GM21360 (cell line): ENCODE measurements around the gene PRF1.
A peak's percentile ranks its signal among the peaks of the same experiment; 100 is the strongest.

Experiments used
- ATAC-seq: cut with Tn5 transposase; IDR thresholded peaks from one replicate; pipeline ENCODE4 v1.9.1; 2021; ENCODE audit warnings: mild to moderate bottlenecking, moderate library complexity; ENCODE audit not compliant: unreplicated experiment

The PRF1 gene

DNA sequence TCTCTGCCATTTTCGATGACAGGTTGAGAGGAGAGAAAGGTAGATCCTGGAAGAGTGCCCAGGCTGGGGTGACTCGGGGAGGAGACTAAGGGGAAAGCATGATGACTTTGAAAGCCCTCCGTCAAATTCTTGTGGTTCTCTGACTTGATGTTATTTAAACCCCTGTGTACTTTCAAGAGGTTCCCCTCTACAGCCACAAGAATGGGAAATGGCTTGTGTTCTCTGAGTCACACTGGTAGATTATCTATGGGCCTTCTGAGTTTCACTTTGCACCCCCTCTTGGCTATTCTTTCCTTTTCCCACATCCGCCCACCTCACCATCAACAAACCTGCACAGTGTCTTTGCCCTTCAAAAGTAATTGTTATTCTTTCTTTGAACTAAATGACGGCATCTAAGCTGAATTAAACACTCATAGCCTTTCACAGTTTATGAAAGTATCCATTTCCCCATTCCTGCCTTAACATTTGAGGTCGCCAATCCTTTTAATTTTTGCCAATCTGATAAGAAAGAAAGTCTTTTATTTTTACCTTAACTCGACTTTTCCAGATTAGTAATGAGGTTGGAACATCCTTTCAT is 24.1 kb downstream of the PRF1 start:
- ATAC-seq = peak; percentile 67

- ATAC-seq = no peak
These were observed 25.6 kb downstream of the PRF1 start for GRCh38 chr10:70576803-70577517.

DNA sequence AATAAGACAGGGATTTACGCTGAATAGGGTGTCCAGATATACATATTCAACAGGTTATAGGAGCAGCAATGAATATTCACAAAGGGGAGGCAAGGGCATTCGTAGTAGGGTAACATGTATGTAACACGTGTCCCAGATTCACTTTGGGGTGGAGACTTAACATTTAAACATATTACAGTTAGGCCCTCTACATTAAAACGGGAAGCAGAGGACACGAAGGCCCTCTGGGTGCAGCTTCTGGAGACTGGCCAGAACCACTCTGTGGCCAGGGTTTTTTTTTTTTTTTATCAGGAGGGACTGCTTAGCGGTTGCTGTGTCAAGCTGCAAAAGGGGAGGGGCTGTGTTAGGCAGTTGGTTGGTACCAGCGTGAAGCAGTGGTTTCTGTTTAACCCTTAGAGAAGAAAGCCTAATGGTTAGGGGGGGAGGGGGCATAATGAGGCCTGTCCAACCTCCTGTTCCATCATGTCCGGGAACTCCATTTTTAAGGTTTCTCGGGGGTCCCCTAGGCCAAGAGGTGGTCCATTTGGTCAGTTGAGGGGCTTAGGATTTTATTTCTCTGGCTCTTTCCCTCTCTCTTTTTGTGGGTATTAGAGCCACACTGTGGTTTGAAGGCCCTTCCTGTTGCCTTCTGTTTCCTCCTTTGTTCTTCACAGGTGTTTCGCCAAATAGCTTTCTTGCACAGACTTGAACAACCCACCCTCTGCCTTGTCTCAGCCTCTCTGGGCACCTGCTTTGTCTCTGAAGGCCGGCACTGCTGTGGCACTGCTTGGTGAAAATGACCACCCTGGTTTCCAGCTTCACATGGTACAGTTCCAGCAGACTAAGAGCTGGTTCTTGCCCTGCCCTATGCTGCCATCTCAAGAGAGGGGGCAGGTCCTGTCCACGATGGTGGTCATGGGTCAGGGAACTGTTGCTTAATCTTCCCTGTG is 26.4 kb downstream of the PRF1 start:
- peak; percentile 34 for ATAC-seq

DNA sequence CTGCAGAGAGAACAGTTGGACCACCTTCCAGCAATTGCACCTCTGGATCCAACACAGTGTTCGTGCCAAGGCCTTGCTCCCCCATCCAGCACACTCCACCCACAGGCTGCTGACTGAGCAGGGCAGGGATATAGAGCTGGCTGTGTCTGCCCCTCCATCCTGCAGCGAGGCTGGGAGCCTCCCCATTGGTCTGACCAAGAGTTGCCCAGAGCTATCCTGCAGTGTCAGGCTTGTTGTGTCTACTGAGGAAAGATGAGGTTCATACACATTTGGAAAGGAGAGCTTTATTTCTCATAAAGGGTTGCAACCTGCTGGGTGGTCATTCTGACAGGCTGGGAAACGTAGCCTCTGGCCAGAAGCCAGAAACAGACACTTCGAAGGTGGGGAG is 27.1 kb downstream of the PRF1 start:
- no peak for ATAC-seq

- ATAC-seq = no peak
These were observed 28.7 kb downstream of the PRF1 start for GRCh38 chr10:70573599-70574506.

- ATAC-seq = no peak
These were observed 30.7 kb downstream of the PRF1 start for GRCh38 chr10:70571636-70572439.

- ATAC-seq = no peak
These were observed 31.3 kb downstream of the PRF1 start for GRCh38 chr10:70571236-70571635.

DNA sequence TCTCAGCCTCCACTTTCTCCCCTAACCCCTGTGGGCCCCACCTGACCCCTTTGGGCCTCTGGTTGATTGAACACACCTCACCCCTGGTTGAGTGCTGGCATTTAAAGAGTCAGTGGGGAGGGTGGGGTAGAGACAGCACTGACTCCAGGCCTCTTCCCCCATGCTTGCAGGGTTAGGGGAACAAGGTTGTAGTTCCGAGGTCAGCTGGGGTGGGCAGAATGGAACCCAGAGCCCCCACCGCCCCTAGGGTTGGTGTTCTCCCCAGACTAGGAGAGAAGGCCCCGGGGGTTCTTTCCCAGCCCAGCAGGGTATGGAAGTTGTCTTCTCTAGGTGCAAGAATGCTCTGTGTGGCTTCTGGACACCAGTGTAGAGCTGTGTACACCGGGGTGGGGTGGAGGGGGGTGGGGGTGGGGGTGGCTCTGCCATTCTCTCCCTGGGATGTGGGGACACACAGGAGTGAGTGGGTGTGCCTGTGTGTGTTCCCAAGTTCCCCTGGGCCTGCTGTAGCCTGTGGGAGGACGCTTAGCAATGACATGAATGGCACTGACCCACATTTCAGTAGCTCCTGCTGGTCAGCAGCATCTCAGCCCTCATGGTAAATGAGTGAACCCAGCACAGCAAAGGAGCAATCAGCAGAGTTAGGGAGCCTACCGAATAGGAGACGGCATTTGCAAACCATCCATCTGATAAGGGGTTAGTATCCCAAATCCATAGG is 33.6 kb downstream of the PRF1 start:
- no peak for ATAC-seq

GRCh38 chr10:70568113-70568512 is 34.4 kb downstream of the PRF1 start:
- ATAC-seq = no peak

- no peak for ATAC-seq
These were observed 34.9 kb downstream of the PRF1 start for GRCh38 chr10:70567603-70568002.

DNA sequence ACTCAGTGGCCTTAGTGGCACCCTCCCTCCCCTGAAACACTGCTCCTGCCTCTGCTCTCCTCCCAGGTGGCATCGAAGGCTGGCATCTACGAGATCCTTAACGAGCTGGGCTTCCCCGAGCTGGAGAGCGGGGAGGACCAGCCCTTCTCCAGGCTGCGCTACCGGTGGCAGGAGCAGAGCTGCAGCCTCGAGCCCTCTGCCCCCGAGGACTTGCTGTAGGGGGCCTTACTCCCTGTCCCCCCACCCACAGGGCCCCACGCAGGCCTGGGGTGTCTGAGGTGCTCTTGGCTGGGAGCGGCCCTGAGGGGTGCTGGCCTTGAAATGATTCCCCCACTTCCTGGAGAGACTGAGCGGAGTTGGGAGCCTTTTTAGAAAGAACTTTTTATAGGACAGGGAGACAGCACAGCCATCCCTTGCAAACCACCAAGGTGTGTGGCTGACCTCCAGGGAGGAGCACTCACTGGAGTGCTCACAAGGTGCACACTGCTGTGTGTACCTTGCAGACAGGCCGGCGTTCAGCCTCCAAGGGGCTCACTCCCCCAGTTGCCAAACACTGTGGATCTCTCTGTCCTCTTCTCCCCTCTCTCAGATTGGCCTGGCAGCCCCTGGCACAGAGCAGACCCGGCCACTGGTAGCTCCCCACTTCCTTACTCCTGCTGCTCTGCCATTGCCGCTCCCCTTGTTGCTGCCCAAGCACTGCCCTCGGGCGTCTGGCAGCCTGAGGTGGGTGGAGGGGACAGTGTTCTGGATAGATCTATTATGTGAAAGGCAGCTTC is 35.8 kb downstream of the PRF1 start:
- no peak for ATAC-seq

GRCh38 chr10:70565556-70566514 is 36.7 kb downstream of the PRF1 start:
- no peak for ATAC-seq

GRCh38 chr10:70564901-70565351 is 37.6 kb downstream of the PRF1 start:
- ATAC-seq = no peak

- ATAC-seq = no peak
These were observed 38.3 kb downstream of the PRF1 start for GRCh38 chr10:70564113-70564725.

- ATAC-seq = no peak
These were observed 39.3 kb downstream of the PRF1 start for GRCh38 chr10:70563230-70563629.

DNA sequence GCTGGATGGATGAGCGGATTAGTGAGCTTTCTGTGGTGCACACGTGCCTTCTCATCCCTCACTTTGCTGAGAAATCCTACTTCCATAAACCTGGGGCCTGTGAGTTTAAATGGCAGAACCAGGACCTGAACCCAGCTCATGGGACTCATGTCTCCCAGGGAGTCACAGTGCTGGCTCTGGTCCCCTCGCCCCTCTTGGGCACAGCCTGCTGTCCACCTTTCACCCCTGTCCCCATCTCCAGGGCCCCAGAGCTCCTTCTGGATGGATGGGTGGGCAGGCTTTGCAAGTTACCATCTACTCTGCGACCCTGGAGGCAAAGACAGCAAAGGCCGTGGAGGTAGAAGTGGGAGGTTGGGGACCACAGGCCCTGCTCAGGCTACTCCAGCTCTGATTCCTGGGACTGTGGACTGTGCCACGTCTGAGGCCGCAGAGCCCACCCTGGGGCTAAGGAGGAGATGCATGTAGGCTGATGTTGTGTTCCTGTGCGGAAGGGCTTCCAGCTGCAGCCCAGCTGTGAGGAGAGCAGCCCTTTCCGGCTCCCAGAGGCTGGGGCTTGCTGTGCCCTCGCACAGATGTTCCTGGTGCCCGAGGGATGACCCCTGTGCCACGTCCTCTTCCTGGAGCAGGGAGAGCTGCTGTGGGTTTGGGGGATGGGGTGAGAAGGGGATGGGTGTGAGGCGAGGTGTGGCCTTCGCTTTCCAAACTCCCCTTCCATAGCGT is 40.3 kb downstream of the PRF1 start:
- no peak for ATAC-seq
